Osteocyte (in vitro differentiated cells): ENCODE measurements around the gene SORCS3. TPM values are rescaled to one million over a fixed set of nuclear protein-coding genes. Genes with fewer than 3 reads are reported as not detected.

Experiments
- DNase-seq: peaks from one replicate; pipeline ENCODE4 v3.0.0; 2021; ENCODE audit warnings: mixed read lengths; ENCODE audit not compliant: unreplicated experiment; ENCODE audit errors: extremely low spot score
- H3K27ac Mint-ChIP-seq: one replicate; pipeline ENCODE4 v1.8.0; 2021; ENCODE audit warnings: mild to moderate bottlenecking, mixed read lengths; ENCODE audit not compliant: unreplicated experiment
- H3K27me3 Mint-ChIP-seq: one replicate; pipeline ENCODE4 v1.8.0; 2021; ENCODE audit warnings: mixed read lengths; ENCODE audit not compliant: unreplicated experiment
- H3K36me3 Mint-ChIP-seq: one replicate; pipeline ENCODE4 v1.8.0; 2021; ENCODE audit warnings: mixed read lengths; ENCODE audit not compliant: unreplicated experiment
- H3K4me1 Mint-ChIP-seq: one replicate; pipeline ENCODE4 v1.8.0; 2021; ENCODE audit warnings: mixed read lengths; ENCODE audit not compliant: unreplicated experiment
- H3K4me3 Mint-ChIP-seq: one replicate; pipeline ENCODE4 v1.8.0; 2021; ENCODE audit warnings: mild to moderate bottlenecking, moderate library complexity, mixed read lengths; ENCODE audit not compliant: unreplicated experiment
- H3K9me3 Mint-ChIP-seq: one replicate; pipeline ENCODE4 v1.8.0; 2021; ENCODE audit warnings: mixed read lengths; ENCODE audit not compliant: unreplicated experiment
- total RNA-seq: library from RNA; stranded (reverse); gene quantifications from 2 replicates; pipeline ENCODE4 v1.2.1, GENCODE V29; 2021
- TF ChIP-seq, protein P1 (sequence below): fragments of 200-600 bp; sonication (generic); IDR thresholded peaks from 2 replicates; pipeline ENCODE4 v1.5.0; 2021; ENCODE audit warnings: antibody characterized with exemption, mild to moderate bottlenecking, moderate library complexity

Gene SORCS3
- total RNA-seq, 1 donor from 2014 or later: not detected

DNA sequence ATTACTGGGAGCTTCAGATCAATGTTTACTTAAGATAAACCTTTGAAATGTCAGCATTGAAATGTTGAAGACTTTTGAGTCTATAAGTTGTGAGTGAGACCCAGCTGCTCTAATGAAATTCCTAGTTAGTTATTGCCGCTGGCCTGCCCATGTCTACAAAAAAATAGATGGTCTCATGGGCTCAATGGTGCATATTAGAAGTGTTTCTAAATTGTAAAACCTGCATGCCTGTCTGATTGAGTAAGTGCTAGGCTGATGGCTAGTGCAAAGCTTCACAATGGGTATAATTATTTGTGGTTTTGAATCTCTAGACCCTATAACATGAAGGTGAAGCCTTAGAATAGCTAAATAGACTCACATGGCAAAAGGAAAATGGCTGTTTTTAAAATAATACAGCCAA lies 234.5 kb downstream of the SORCS3 start:
- no peak overlapping the region for H3K27ac Mint-ChIP-seq
- no peaks in the 10 kb centered on the region for H3K27me3 Mint-ChIP-seq
- TF ChIP-seq, protein P1, sequence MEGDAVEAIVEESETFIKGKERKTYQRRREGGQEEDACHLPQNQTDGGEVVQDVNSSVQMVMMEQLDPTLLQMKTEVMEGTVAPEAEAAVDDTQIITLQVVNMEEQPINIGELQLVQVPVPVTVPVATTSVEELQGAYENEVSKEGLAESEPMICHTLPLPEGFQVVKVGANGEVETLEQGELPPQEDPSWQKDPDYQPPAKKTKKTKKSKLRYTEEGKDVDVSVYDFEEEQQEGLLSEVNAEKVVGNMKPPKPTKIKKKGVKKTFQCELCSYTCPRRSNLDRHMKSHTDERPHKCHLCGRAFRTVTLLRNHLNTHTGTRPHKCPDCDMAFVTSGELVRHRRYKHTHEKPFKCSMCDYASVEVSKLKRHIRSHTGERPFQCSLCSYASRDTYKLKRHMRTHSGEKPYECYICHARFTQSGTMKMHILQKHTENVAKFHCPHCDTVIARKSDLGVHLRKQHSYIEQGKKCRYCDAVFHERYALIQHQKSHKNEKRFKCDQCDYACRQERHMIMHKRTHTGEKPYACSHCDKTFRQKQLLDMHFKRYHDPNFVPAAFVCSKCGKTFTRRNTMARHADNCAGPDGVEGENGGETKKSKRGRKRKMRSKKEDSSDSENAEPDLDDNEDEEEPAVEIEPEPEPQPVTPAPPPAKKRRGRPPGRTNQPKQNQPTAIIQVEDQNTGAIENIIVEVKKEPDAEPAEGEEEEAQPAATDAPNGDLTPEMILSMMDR: no peak
- no peaks in the 10 kb centered on the region for H3K4me1 Mint-ChIP-seq
- peaks cover 11% of the 10 kb centered on the region for H3K9me3 Mint-ChIP-seq
- no peak overlapping the region for H3K4me3 Mint-ChIP-seq
- no peak for DNase-seq
- no peaks in the 10 kb centered on the region for H3K36me3 Mint-ChIP-seq

DNA sequence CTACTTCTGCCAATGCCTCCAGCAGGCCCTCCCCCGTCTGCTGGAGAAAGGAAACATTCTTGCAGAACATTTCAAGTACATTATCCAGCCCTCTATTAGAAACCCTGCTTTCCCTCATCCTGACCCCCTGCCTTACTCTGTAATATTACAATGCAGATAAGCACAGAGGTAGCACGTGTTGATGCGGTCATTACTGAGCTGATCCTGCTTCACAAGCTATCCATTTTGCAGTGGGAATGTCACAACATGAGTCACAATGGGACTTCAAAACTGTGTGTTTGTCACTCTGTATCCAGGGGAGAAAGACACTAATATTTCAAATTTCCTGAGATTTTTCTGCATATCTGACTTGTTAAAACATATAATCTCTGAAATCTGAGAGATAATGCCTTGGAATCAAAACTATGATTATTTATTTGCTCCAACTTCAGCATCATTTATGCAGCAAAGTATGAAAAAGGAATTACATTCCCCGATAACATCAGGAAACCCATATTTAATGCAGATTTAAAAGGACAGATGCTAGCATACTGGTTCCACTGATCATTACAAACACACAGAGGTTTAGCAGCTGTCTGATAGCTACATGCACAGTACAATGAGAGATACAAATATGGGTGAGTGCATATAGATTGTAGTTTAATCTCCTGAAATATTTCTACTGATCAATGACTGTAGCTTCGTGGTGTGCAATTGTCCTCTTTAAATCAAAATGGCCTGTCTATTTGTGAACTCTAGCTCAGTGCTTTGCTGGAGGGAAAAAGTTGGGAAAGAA lies 239.7 kb downstream of the SORCS3 start:
- no peaks in the 10 kb centered on the region for H3K36me3 Mint-ChIP-seq
- peaks cover 3% of the 10 kb centered on the region for H3K9me3 Mint-ChIP-seq
- no peak overlapping the region for H3K4me3 Mint-ChIP-seq

DNA sequence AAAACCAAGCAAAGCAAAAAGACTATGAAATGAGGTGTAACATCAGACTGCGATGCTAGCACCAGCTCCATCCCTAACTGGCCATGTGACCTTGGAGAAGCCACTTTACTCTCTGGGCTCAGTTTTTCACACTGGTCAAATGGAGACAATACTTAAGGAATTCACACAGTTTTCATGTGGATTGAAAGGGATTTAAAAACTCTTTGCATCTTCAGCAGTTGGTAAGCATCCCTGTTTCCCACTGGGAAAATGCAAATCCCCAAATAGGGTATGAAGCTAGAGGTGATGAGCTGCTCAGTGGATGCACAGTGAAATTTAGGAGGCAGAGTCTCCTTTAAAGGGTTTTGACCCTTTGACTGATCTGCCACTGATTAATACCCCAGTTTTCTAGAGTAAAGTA lies 240.7 kb downstream of the SORCS3 start:
- no peaks in the 10 kb centered on the region for H3K36me3 Mint-ChIP-seq
- no peaks in the 10 kb centered on the region for H3K27me3 Mint-ChIP-seq
- no peak overlapping the region for H3K4me3 Mint-ChIP-seq
- H3K27ac Mint-ChIP-seq: no peak overlapping the region
- DNase-seq: no peak
- peaks cover 4% of the 10 kb centered on the region for H3K9me3 Mint-ChIP-seq
- TF ChIP-seq, protein P1: no peak
- no peaks in the 10 kb centered on the region for H3K4me1 Mint-ChIP-seq

More for the DNA sequence above, 239.7 kb downstream of the SORCS3 start:
- TF ChIP-seq, protein P1: no peak
- no peaks in the 10 kb centered on the region for H3K27me3 Mint-ChIP-seq
- H3K27ac Mint-ChIP-seq: no peak overlapping the region
- DNase-seq: no peak
- H3K4me1 Mint-ChIP-seq: no peaks in the 10 kb centered on the region

DNA sequence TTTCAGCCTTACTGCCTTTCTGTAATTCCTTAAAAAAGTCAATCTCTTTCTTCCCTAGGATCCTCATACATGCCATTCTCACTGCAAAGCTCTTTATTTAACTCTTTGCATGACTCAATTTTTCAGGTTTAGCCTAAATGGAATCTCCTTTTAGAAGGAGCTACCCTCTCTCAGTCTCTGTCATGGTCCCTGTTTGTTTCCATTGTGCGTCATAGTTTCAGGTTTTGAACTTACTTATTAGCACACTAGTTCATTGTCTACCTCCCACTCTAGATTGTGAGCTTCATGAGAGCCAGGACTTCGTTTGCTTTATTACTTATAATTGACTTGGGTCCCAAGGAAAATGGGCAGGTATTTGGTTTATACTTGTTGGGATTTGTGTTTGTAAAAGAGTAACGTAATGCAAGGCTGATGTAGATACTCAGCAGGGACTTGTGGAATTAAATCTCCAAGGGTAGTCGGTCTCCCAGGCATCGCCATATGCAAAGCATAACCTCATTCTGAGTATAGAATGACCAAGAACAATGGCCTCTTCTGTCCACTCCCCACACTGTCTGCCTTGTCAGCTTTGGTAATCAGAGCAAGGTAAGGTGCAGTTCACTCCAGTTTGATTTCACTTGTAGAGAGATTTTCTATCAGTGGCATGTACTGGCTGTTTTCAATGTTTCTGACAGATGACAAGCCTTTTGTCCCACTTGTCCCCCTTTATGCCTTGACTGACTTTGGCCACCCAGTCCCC lies 252.0 kb downstream of the SORCS3 start:
- TF ChIP-seq, protein P1: no peak
- Mint-ChIP-seq H3K36me3 (no peaks in the 10 kb centered on the region), H3K4me1 (no peaks in the 10 kb centered on the region)

DNA sequence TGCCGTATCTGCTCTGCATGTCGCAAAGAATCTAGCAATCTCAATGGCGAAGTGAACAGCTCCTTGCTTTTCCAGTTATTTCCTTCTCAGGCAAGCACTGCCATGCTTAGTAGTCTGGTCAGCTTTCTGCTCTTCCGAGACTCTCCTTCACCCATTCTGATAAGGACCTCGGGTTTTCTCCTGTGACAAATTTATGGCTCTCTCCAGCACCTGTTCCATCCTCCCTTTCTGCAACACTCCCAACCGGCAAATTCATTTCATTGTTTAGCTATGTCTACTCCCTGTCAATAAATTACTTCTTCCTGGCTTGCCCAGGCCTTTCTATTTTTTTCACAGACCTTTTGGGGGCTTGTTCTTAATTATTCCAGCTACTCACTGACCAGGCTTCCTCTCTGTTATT lies 252.6 kb downstream of the SORCS3 start:
- H3K27me3 Mint-ChIP-seq: no peaks in the 10 kb centered on the region
- H3K9me3 Mint-ChIP-seq: peaks cover 23% of the 10 kb centered on the region
- no peaks in the 10 kb centered on the region for H3K36me3 Mint-ChIP-seq
- TF ChIP-seq, protein P1: no peak
- DNase-seq: no peak
- no peaks in the 10 kb centered on the region for H3K4me1 Mint-ChIP-seq
- H3K4me3 Mint-ChIP-seq: no peak overlapping the region
- H3K27ac Mint-ChIP-seq: no peak overlapping the region

More for the DNA sequence above, 252.0 kb downstream of the SORCS3 start:
- peaks cover 29% of the 10 kb centered on the region for H3K9me3 Mint-ChIP-seq
- H3K27me3 Mint-ChIP-seq: no peaks in the 10 kb centered on the region
- H3K27ac Mint-ChIP-seq: no peak overlapping the region
- H3K4me3 Mint-ChIP-seq: no peak overlapping the region
- DNase-seq: no peak
